Measurements from ENCODE around the gene SIK2. TPM values are rescaled to one million over a fixed set of nuclear protein-coding genes. Genes with fewer than 3 reads are reported as not detected.

SIK2 gene
- total RNA-seq, 1 donor from 2014 or later = 16.3 TPM

DNA sequence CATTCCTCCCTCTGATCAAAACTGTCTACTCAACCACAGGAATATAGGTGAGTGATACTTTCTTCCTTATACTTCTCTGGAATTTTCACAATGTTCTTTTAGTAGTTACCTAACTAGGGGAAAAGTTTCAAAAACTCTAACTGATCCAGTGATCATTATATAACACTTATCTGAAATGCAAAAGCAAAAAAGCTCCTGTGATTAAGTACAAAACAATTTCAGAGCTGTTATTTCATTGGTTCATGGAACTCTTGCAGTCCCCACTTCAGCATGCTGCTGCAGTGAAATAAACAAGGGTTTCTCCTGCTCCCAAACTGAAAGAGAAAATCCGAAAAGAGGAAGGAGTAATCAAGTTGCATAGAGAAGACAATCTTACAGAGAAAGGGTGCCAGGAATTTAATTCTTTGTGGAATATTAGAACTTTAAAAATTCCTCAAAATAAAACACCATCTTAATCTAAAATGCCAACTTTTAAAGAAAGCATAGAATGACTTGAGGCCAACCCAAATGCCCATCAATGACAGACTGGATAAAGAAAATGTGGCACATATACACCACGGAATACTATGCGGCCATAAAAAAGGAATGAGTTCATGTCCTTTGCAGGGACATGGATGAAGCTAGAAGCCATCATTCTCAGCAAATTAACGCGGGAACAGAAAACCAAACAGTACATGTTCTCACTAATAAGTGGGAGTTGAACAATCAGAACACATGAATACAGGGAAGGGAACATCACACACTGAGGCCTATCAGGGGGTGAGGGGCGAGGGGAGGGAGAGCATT lies 143.7 kb downstream of the SIK2 start:
- peaks cover 36% of the 10 kb centered on the region for H3K36me3 Mint-ChIP-seq (ENCODE audit: low read depth, unreplicated experiment)

DNA sequence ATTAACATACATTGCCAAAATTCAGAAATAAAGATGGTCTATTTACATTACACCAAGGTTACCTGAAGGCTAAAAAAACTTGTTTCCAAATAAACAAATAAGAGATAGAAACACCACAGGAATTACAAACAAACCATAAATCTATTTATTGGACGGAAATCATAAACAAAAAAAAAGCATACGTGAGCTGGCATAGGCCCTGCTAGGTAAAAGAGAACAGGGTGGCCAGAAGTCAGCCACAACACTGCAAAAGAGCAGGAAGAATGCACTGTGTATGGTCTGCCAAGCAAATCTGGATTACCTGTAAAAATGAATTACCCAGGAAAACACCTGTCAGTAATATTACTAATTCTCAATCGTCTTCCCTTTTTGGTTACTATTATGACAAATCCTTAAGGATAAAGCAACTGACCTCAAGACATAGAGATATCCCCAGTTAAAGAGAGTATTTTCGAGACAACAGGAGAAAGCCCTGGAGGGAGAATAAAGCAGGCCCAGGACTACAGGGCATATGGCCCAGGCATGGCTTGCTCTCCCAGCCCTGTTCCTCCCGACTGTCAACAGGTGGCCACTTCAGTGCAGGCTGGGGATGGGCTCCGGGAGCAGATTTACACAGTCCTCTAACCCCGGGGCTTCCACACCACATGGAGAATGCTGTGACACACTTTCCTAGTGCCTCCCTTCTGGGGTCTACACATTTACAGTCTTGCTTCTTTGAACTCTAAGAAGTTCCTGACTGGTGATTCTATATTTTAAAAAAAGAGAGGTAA lies 146.0 kb downstream of the SIK2 start:
- no peak for TF ChIP-seq CTCF (IDR thresholded peaks at IDR 0.05; ENCODE audit: unreplicated experiment)
- H3K9me3 Mint-ChIP-seq (ENCODE audit: unreplicated experiment) = no peaks in the 10 kb centered on the region
- H3K4me1 Mint-ChIP-seq (ENCODE audit: unreplicated experiment) = no peaks in the 10 kb centered on the region
- H3K27me3 Mint-ChIP-seq (ENCODE audit: unreplicated experiment) = no peaks in the 10 kb centered on the region
- H3K4me3 Mint-ChIP-seq (ENCODE audit: unreplicated experiment) = no peak overlapping the region
- peaks cover 41% of the 10 kb centered on the region for H3K36me3 Mint-ChIP-seq (ENCODE audit: low read depth, unreplicated experiment)
- H3K27ac Mint-ChIP-seq (ENCODE audit: unreplicated experiment) = no peak overlapping the region
- no peak for DNase-seq (ENCODE audit: low spot score)

More for the DNA sequence above, 143.7 kb downstream of the SIK2 start:
- H3K4me1 Mint-ChIP-seq (ENCODE audit: unreplicated experiment) = no peaks in the 10 kb centered on the region
- no peak overlapping the region for H3K27ac Mint-ChIP-seq (ENCODE audit: unreplicated experiment)
- no peak for TF ChIP-seq CTCF (IDR thresholded peaks at IDR 0.05; ENCODE audit: unreplicated experiment)
- no peaks in the 10 kb centered on the region for H3K27me3 Mint-ChIP-seq (ENCODE audit: unreplicated experiment)
- H3K4me3 Mint-ChIP-seq (ENCODE audit: unreplicated experiment) = no peak overlapping the region
- no peaks in the 10 kb centered on the region for H3K9me3 Mint-ChIP-seq (ENCODE audit: unreplicated experiment)
- DNase-seq (ENCODE audit: low spot score) = no peak

DNA sequence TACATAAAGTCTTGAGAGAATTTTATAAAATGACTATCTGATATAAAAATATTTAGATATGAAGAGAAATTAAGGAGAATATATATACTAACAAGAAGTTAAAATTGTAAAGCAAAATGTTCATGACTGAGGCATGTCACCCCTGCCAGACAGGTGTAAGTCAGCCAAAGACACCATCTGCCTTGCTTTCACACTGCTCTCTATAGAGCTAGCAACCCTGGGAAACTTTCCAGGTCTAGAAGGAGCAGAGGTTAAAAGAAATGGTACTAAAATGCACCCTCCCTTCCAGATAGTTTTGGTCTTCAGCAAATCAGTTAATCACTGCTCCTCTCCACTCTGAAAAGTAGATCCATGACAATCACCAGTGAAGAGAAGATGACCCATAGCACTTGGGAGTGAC lies 147.4 kb downstream of the SIK2 start:
- Mint-ChIP-seq H3K36me3 (ENCODE audit: low read depth, unreplicated experiment) (peaks cover 36% of the 10 kb centered on the region), H3K27ac (ENCODE audit: unreplicated experiment) (no peak overlapping the region)
- DNase-seq (ENCODE audit: low spot score) = no peak

GRCh38 chr11:111756097-111756496 lies 153.8 kb downstream of the SIK2 start:
- no peak overlapping the region for H3K4me3 Mint-ChIP-seq (ENCODE audit: unreplicated experiment)
- no peaks in the 10 kb centered on the region for H3K4me1 Mint-ChIP-seq (ENCODE audit: unreplicated experiment)
- no peaks in the 10 kb centered on the region for H3K9me3 Mint-ChIP-seq (ENCODE audit: unreplicated experiment)

More for the DNA sequence above, 147.4 kb downstream of the SIK2 start:
- TF ChIP-seq CTCF (IDR thresholded peaks at IDR 0.05; ENCODE audit: unreplicated experiment) = no peak
- Mint-ChIP-seq H3K9me3 (ENCODE audit: unreplicated experiment) (no peaks in the 10 kb centered on the region), H3K27me3 (ENCODE audit: unreplicated experiment) (no peaks in the 10 kb centered on the region), H3K4me1 (ENCODE audit: unreplicated experiment) (no peaks in the 10 kb centered on the region), H3K4me3 (ENCODE audit: unreplicated experiment) (no peak overlapping the region)

More at GRCh38 chr11:111756097-111756496, 153.8 kb downstream of the SIK2 start:
- no peak for TF ChIP-seq CTCF (IDR thresholded peaks at IDR 0.05; ENCODE audit: unreplicated experiment)
- Mint-ChIP-seq H3K27me3 (ENCODE audit: unreplicated experiment) (peaks cover 2% of the 10 kb centered on the region), H3K27ac (ENCODE audit: unreplicated experiment) (no peak overlapping the region), H3K36me3 (ENCODE audit: low read depth, unreplicated experiment) (peaks cover 24% of the 10 kb centered on the region)
- DNase-seq (ENCODE audit: low spot score) = no peak

Data from endothelial cell (in vitro differentiated cells).